Inflammatory macrophage (primary cell): ENCODE measurements around the gene NSMF.
"Not testable (repeated sequence)": the region's sequence is repeated elsewhere in the genome, so short reads cannot be mapped to it uniquely, and the experiment has no call there.

Source experiments
- DNase-seq, 2 donors: peaks; one replicate each; pipeline ENCODE4 v3.0.0-alpha.2; 2020 to 2022

NSMF gene

DNA sequence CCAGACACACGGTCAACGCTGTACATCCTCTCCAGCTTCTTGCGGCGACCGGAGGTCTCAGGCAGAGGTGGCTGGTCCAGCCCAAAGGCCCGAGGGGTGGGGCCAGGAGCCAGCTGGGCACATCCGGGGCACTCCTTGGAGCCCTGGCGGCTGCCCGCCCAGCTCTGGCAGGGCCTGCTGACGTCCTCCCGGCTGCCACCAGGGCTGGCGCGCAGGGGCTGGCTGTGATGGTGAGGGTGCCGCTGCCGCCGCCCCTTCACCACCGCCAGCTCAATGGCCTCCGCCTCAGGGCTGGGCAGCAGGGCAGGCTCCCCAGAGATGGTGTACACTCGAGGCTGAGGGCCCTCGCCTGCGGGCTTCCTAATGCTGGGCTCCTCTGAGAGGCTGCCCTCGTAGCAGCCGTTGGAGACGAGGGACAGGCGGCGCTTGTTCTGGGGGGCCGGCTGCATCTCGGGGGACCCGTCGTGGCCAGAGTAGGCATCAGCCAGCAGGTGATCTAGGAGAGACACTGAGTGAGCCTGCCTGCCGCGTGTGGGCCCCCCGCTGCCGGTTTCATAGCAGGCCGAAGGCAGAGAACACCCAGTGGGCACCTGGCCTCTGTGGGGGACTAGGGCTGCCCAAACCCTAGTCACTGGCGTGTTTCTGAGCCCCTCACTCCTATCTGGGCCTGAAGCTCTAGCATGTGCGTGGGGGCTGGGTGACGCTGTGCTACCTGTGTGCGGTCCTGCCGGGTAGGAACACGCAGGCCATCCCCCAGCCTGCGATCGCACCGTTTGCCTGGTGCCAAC is 1.5 kb downstream of the NSMF start:
- DNase-seq = no peak

DNA sequence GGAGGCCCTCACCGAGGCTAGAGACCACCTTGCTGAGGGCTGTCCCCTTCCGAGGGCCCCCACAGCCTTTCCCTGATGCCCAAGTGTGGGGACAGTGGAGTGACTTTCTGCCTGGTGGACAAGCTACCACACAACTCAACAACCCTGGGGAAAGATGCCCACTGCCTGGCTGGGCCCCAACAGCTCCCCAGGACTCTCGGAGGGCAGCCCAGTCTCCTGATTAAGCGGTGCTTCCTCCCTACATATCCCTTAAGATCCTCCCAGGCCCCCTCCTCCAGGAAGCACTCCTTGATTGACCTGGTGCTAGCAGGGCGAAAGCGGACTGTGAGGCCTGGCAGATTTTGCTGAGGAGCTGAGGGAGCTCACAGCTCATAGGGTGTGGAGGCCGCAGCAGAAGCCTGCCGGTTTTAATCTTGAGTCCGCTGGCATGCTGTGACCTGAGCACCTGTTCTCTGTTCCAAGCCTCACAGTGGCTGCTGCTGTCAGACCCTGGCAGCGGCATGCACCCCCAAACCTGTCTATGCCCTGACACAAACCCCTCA is 2.2 kb downstream of the NSMF start:
- DNase-seq = no peak

DNA sequence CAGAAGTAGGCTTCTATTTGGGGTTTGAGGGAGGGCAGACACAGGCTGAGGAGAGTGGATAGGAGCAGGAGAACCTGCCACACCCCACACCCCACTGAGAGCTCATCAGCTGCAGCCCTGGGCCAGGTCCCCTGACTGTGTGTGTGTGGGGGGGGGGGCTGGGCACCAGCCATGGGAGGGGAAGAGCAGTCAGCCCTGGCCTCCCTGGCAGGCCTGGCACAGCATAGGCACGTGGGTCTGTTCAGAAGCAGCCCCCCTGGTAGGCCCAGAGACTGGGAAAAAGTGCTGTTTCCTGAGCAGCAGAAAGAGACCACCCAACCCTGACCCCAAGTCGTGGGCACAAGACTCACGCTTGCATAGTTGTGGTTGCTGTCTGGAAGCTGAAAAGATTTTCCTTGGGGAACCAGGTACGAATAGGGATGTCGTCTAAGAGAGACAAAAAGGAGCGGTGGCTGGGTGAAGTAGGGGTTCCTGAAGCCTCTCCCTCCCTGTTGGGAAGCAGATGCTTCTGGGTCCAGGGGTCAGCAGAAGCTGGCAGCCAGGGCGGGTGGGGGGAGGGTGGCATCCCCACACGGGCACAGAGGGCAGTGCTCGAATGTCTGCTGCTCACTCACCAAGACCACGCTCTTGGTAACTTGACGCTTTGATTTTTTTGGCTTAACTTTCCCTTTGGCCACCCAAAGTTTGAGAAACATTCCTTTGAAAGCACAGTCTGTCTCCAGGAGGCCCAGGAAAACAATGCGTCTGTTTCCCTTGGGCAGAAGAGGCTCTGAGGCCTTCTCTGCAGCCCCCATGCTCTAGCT is 2.9 kb downstream of the NSMF start:
- DNase-seq = no peak

DNA sequence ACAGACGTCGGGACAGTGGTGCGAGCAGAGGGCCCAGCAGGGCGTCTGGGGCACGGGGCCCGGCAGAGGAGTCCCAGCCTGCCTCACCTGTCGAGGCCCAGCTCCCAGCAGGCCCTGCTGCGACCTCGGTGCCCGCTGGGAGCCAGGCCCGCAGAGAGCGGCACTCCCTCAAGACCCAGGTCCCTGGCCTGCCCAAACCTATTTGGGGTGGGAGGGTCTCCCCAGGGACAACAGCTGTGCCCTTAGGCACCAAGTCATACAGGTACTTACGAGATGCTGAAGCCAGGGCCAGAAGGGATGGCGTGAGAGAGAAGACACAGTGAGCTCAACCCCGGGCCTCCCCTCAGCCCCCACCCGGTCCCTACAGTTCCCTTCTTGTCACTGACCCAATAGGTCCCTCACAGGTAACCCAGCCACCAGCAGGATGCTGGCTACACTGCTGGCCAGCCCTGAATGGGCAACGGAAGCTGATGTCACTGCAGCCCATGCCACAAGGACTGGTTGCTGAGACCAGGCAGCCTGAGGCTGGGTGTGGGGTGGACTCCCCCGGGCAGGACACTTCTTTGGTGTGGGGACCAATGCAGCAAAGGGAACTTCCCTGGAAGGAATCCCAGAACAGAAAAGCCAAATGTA is 3.7 kb downstream of the NSMF start:
- no peak for DNase-seq

DNA sequence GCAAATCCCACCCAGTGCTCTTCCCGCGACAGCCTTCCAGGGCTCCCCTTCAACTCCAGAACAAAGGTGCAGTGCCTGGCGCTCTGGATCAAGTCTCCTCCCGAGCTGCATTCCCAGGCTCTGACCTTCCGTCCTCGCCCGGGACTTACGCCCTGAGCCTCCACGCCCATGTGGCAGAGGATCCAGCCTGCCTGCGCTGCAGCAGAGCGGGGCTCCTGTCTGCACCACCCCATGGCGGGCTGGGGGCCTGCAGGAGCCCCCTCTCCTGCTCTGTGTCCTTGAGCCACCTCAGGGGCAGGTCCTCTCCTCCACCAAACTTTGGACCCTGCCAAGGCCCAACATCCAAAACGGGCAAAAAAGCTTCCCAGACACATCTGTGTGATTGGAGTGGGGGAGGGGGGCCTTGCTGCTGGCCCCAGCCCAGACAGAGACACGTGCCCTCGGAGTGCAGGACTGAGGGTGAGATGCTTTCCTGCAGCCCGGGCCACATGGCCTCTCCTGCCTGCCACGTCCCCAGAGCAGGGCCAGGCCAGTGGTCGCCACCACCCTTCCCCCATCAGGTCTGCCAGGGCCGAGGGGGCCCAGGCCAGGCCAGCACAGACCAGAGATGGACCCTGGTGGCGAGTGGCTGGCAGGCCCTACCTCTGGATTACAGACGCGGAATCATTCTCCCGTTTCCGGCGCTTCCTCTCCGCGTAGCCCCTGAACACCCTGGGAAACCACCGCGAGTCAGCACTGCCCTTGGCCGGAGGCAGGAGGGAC is 4.4 kb downstream of the NSMF start:
- DNase-seq = no peak

DNA sequence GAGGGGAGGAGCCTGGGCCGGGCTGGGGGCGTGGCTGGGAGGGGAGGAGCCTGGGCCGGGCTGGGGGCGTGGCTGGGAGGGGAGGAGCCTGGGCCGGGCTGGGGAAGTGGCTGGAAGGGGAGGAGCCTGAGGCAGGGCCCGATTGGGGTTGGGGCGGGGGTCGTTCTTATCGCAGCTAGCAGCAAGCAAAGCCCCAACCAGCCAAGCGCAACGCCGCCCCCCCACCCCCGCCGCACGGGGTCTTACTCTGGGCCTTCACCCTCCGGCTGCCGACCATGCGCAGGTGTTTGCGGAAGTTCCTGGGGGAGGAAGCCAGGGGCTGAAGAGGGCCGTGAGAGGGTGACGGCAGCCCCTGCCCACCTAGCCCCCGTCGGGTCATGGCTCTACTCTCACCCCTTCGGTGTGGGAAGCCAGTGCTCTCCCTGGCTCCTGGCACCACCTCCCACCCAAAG is 5.0 kb downstream of the NSMF start:
- DNase-seq = peak in 1 of 2 donors; percentile 33

DNA sequence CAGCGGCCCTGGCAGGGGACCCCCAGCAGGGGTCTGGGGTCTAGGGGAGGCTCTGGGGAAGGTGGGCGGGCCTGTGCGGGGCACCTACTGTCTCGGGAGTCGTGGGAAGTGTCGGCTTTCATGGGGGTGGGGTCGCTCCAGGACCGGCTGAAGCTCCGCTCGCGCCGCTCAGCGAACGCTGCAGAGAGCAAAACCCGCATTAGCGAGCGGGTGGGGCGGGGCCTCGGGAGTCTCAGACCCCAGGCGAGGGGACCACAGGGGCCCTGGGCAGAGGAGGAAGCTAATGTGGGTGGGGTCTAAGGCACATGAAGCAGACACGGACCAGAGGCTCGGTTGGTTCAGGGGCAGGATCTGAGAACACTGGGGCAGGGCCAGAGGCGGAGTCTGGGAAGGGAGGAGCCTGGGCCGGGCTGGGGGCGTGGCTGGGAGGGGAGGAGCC is 5.5 kb downstream of the NSMF start:
- DNase-seq = peak; percentile 66 to 67

DNA sequence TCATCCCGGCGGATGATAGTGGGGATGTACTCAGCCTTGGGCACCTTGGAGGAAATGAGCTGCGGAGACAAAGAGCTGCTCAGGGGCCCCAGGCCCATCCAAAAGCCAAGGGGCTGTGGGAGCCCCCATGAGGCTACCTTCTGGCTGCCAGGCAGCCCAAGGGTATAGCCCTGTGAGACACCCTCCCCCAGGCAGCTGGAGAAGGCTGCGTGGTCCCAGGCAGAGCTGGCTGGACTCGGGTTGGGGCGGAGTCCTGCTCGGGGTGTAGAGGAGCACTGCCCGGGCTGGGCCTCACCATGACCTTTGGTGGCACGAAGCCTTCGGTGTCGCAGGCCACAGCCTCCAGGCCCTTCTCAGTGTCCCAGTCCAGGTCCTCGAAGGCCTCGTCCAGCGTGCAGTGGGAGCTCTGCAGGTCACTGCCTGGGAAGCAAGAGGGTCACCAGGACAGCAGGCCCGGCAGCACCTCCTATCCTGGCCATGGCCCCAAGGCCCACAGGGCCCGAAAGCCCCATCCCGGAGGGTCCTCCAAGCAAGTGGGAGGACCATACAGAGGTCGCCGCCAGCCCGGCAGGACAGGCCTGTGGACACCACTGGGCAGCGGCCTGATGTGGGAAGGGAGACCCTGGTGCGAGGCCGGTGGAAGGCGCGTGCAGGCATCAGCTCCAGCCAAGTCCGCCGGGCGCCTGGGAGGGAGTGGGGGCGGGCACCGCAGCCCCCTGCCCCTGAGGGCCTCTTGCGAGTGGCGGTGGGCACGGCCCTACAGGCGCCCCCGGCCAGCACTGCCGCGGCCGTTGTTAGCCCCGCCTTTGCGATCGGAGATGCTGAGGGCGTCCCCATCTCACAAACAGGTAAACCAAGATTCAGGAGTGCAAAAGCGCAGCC is 6.1 kb downstream of the NSMF start:
- no peak for DNase-seq

DNA sequence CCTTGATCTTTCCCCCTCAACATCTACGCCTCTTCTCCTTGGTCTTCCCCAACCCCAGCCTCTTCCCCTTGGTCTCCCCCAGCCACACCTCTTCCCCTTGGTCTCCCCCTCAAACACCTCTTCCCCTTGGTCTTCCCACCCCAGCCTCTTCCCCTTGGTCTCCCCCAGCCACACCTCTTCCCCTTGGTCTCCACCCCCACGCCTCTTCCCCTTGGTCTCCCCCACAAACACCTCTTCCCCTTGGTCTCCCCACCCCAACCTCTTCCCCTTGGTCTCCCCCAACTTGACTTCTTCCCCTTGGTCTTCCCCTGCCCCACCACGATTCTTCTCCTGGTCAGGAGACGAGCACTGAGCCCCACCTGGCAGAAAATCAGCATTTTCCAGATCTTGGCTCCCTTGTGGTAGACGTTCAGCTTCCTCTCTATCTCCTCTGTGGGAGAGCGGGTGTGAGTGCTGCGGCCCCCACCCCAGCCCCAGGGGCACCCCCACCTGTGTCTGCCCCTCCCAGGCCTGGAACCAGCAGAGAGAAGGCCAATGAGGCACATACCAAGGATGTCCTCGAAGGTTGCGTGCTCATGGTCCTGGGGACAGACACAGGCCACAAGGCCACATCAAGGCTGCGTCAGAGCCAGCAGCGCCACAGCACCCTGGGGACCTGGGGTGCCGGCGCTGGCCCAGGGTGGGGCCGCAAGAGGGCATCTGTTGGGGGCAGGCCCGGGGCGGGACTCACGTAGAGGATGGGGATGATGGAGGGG is 7.0 kb downstream of the NSMF start:
- no peak for DNase-seq

DNA sequence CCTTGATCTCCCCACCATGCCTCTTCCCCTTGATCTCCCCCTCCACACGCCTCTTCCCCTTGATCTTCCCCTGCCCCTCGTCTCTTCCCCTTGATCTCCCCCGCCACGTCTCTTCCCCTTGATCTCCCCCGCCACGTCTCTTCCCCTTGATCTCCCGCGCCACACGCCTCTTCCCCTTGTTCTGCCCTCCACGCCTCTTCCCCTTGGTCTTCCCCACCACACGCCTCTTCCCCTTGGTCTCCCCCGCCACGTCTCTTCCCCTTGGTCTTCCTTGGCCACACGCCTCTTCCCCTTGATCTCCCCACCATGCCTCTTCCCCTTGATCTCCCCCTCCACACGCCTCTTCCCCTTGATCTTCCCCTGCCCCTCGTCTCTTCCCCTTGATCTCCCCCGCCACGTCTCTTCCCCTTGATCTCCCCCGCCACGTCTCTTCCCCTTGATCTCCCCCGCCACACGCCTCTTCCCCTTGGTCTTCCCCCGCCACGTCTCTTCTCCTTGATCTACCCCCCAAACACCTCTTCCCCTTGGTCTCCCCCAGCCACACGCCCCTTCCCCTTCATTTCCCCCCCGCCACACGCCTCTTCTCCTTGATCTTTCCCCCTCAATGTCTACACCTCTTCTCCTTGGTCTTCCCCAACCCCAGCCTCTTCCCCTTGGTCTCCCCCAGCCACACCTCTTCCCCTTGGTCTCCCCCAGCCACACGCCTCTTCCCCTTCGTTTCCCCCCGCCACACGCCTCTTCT is 7.7 kb downstream of the NSMF start:
- not testable (repeated sequence) for DNase-seq

DNA sequence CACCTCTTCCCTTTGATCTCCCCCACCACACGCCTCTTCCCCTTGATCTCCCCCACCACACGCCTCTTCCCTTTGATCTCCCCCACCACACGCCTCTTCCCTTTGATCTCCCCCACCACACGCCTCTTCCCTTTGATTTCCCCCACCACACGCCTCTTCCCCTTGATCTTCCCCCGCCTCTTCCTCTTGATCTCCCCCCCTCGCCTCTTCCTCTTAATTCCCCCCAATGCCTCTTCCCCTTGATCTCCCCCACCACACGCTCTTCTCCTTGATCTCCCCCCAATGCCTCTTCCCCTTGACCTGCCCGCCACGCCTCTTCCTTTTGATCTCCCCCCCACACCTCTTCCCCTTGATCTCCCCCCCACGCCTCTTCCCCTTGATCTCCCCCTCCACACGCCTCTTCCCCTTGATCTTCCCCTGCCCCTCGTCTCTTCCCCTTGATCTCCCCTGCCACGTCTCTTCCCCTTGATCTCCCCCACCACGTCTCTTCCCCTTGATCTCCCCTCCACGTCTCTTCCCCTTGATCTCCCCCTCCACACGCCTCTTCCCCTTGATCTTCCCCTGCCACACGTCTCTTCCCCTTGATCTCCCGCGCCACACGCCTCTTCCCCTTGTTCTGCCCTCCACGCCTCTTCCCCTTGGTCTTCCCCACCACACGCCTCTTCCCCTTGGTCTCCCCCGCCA is 8.5 kb downstream of the NSMF start:
- not testable (repeated sequence) for DNase-seq

DNA sequence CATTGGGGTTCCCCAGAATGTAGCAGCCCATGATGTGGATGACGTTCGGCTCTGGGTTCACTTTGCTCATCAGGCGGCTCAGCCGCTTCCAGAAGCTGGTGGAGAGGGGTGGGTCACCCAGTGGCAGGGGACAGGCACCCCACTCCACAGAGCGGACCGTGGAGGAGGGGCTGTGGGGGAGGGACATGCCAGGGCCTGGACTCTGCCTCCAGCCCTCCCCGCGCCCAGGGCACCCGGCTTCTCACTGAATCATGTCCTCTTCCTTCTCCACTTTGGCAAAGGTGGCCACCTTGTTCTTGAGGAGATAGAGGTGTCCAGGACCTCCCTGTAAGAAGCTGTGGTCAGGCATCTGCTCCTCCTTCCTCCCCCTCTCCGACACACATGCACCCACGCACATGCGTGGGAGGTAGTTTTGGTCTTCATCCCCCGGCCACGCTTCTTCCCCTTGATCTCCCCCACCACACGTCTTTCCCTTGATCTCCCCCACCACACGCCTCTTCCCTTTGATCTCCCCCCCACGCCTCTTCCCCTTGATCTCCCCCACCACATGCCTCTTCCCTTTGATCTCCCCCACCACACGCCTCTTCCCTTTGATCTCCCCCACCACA is 9.1 kb downstream of the NSMF start:
- DNase-seq = no peak

DNA sequence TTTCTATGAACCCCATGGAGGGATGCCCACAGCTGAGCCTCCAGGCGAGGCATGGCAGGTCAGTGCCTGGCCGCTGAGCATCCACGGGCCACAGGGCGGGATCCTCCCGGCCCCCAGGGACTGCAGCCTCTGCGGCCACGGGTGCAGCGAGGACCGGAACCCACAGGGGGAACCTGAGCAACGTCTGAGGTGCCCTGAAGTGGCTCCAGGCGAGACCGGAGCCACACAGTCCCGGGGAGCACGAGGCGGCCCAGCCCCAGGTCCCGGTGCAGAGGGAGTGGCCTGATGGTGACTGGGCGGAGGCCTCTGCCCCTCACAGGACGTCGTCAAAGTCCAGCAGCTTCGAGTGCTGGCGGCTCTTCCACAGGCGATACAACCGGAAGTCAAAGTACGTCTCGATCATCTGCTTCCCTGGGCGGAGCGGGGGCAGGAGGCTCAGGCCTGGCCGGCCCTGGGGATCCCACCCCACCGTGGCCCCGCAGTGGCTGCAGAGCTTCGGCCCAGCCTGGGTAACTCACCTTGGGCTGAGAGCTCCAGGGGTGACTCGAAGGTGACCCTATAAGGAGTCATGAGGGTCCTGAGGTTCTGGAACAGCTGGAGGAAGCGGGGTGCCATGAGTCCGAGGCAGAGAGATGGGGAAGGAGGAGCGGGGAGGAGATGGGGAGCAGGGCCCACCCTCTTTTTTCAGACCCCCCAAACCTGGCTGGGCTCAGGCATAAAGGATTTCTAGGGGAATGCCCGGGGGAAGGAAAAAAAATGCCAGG is 9.9 kb downstream of the NSMF start:
- DNase-seq = no peak

DNA sequence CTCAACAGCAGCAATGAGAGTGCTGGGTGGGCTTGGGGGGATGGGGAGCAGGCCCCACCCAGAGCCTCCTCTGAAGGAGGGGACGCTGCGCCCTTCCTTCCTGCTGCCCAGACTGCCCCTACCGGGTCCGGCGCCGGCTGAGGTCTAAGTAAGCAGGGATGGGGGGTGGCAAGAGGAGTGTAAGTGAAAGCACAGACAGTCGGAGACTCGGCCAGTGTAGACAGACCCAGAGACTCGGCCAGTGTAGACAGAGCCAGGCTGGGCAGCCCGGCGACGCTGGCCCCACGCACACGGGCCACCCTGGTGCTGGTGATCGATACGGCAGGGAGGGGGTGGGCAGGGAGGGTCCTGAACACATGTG is 10.6 kb downstream of the NSMF start:
- no peak for DNase-seq

DNA sequence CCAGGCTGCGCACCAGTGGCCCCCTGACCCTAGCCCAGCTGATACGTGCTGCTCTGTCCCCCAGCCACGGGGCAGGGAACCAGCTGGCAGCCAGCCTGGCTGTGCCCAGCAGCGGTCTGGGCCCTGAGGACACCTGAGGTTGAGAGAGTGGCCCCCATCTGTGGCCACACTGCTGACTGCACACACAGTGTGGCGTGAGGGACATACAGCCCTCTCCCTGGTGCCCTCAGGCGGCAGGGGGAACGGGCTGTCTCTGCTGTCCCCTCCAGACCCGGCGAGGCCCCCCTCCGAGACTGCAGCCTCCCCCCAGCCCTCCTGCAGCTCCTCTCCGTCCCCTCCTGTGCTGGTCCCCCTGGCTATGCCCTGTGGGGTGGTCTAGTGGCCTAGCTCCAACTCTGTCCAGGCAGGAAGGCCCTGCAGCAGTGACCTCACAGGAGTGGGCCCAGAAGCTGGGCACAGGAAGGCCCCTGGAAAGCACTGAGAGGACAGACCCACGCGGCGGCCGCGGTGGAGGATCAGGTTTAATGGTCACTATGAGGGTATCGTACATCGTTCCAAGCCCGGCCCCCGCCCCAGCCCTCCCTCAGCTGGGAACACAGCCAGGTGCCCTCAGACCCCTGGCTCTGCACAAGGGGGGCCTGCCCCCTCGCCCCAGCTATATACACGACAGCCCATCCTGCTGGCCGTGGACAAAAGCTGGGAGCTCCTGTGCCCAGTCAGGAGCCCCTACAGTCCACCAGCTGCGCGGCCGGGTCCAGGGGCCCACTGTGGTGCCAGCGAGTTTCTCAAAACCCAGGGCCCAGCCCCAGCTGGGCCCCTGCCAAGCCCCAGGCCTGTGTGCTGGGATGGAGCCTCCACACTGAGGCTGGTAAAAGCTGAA is 11.2 kb downstream of the NSMF start:
- DNase-seq = no peak

DNA sequence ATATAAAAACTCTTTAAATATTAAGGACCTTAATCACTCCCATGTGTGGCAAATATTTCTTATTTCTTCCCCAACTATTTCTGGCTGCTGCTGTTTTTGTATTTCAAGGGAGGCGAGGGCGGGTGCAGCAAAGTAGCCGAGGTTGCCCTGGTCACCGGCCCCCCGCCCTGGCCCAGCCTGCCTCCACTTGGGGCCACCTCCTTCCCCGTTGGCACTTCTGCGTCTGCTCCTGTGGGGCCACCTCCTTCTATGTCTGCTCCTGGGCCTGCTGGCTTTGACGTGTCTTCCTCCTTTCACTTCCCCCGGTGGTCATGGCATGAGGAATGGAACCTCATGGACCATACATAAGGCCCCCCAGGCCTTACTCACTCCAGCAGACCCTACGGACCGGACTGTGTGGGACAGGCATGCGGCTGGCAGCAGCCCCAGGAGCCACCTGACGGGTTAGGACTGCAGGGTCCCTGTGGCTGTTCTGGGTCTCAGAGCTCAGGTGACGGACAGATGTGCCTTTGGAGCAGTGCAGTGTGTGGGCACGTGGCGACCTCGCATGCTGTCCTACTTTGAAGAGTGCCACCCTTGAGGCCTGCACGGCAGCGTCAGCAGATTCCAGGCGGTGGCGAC is 12.2 kb downstream of the NSMF start:
- DNase-seq = peak; percentile 56 to 70
